Uterus (tissue), 2 donors: ENCODE measurements around the gene CCT7.

Experiments
- CTCF ChIP-seq, 4 experiments: fragments of 200-600 bp in 2 of 4; fragments of 450-650 bp in 2 of 4; sonication (generic) in 2 of 4; IDR thresholded peaks; one replicate each; pipeline ENCODE4 v1.5.1; 2016 to 2019; ENCODE audit warnings: antibody characterized with exemption in 4 of 4, mild to moderate bottlenecking in 2 of 4, moderate library complexity in 1 of 4
- POLR2A ChIP-seq, 2 donors: fragments of 450-650 bp; IDR thresholded peaks; one replicate each; pipeline ENCODE4 v1.6.1; 2016; ENCODE audit warnings: antibody characterized with exemption in 2 of 2, mild to moderate bottlenecking in 1 of 2, moderate library complexity in 1 of 2

- TF ChIP-seq CTCF (IDR thresholded peaks at IDR 0.05), result no peak
- TF ChIP-seq POLR2A (IDR thresholded peaks at IDR 0.05), result no peak
These were observed 22.9 kb downstream of the CCT7 start for GRCh38 chr2:73257021-73257420.
